GM13976 (cell line): ENCODE results near the gene EME2.
A peak's percentile ranks its signal among the peaks of the same experiment; 100 is the strongest.

Experiments used
- DNase-seq: peaks from one replicate; pipeline ENCODE4 v3.0.0; 2012; ENCODE audit warnings: low spot score
- CTCF ChIP-seq: IDR thresholded peaks from 2 replicates; pipeline ENCODE4 v1.5.1; 2012; ENCODE audit warnings: borderline replicate concordance, mild to moderate bottlenecking; ENCODE audit not compliant: insufficient read depth; ENCODE audit errors: extremely low read depth, missing control alignments, control extremely low read depth
- in situ Hi-C: fragments of 300-500 bp; cut with MboI; formaldehyde crosslinking; loops from one replicate; pipeline ENCODE4 v1.12.0; 2022; ENCODE audit warnings: low sequenced_read_pairs, mixed read lengths, inconsistent platforms; ENCODE audit not compliant: unreplicated experiment

Gene EME2

DNA sequence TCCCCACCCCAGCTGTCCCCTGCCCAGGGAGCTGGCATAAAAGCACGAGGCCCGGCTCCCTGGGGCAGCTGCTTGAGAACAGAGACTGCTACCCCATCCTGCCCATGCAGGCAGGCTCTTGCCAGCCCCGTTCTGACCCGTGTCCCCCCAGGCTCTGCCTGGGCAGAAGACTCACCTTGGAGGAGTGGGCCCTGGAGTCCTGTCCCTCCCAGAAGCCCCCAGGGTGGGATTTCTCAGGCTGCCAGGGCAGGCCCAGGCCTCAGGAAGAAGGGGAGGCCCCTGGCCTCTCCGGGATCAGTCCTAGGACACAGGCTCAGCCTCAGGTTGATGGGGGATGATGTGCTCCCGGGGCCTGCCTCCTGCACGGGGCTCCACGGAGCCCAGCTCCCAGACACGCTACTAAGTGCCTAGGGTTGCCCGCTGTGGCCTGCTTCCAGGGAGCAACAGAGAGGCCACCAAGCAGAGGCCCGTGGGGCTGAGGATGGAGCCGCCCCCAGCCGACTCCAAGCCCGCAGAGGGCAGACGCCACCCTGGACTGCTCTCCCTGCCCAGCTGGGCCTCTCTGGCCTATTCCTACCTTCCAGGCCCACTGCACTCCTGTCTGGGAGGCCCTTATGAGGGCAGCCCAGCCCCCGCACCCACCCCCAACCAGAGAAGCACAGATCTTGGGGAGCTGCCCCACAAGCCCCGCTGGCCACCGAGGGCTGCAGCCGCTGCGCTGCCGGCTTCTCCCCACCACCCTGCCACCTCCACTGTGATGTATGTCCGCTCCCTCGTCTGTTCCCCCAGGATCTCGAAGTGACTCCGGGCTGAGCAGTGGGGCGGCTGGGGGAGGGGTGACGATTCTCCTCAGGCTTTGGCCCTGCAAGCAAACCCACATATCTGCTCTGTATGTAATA, 3.0 kb upstream of the EME2 start:
- no peak for TF ChIP-seq CTCF
- in situ Hi-C loops = no loop called here
- DNase-seq = no peak

GRCh38 chr16:1770328-1771187, 2.1 kb upstream of the EME2 start:
- in situ Hi-C loops = no loop called here
- no peak for TF ChIP-seq CTCF
- peak; percentile 81 for DNase-seq

- DNase-seq = peak; percentile 91
- TF ChIP-seq CTCF = no peak
- in situ Hi-C loops = no loop called here
Measured at GRCh38 chr16:1771188-1771863, 1.3 kb upstream of the EME2 start, which contains the start of gene NME3. Gene NME3 (minus strand): TSS chr16:1771543. CDS start chr16:1771534, 9 bp downstream.

DNA sequence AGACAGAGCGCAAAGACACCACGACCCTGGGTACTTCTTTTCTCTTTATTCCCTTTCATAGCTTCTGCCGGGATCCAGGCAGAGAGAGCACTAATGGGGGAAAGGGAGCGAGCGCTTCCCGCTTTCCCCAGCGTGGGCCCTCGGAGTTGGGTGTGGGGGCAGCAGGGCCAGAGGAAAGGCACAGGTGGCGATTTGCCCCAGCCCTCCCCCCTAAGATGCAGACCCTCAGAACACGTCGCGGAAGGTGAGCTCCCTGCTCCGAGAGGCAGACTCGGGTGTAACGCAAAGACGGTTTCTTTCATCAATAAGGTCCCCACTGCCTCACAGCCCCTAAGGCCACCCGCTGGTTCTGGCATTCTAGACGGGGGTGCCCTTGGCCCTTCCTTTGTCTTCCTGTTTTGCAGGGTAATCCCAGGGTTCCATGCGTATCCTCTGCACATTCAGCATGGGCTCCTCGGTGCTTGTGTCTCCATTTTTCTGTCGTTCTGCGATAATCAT, 697 bp upstream of the EME2 start:
- no peak for TF ChIP-seq CTCF
- DNase-seq = no peak
- in situ Hi-C loops = no loop called here

- TF ChIP-seq CTCF = peak; percentile 90
- DNase-seq = peak; percentile 89
- in situ Hi-C loops = no loop called here
Measured at GRCh38 chr16:1772908-1773702, 495 bp downstream of the EME2 start, which contains the start of gene MRPS34. Gene MRPS34 (minus strand): TSS chr16:1773134. CDS start chr16:1773119, 15 bp downstream.
